SK-N-SH treated with all-trans-retinoic acid at 6 μM for 48 hours (cell line): Measurements from ENCODE around the gene FXYD6.
A peak's percentile ranks its signal among the peaks of the same experiment; 100 is the strongest.
"Not testable (repeated sequence)": the region's sequence is repeated elsewhere in the genome, so short reads cannot be mapped to it uniquely, and the experiment has no call there.

Source experiments
- ATAC-seq: fragments of 200-7000 bp; cut with Tn5 transposase; 3 replicates; pipeline ENCODE4 v1.9.1; 2020; ENCODE audit warnings: mild to moderate bottlenecking, moderate library complexity
- ARNTL ChIP-seq: fragments of 450-650 bp; formaldehyde crosslinking; IDR thresholded peaks from 2 replicates; pipeline ENCODE4 v1.5.0; 2020; ENCODE audit warnings: low read depth, mild to moderate bottlenecking, moderate library complexity, borderline replicate concordance
- BACH2 ChIP-seq: fragments of 250-450 bp; sonication (Bioruptor Pico); IDR thresholded peaks from 2 replicates; pipeline ENCODE4 v1.9.0; 2021; ENCODE audit warnings: mild to moderate bottlenecking, borderline replicate concordance
- CREB5 ChIP-seq: fragments of 250-450 bp; sonication (Bioruptor Pico); IDR thresholded peaks from 2 replicates; pipeline ENCODE4 v1.5.1; 2020; ENCODE audit warnings: low read depth, mild to moderate bottlenecking, moderate library complexity
- CSDC2 ChIP-seq: fragments of 250-450 bp; sonication (Bioruptor Pico); IDR thresholded peaks from 2 replicates; pipeline ENCODE4 v1.5.0; 2020; ENCODE audit warnings: mild to moderate bottlenecking, moderate library complexity
- CSRNP3 ChIP-seq: fragments of 250-450 bp; sonication (Bioruptor Pico); IDR thresholded peaks from 2 replicates; pipeline ENCODE4 v1.5.1; 2021; ENCODE audit warnings: mild to moderate bottlenecking, moderate library complexity
- GLIS3 ChIP-seq: fragments of 250-450 bp; sonication (Bioruptor Pico); IDR thresholded peaks from 2 replicates; pipeline ENCODE4 v1.5.0; 2020; ENCODE audit warnings: mild to moderate bottlenecking, moderate library complexity
- ISL1 ChIP-seq: fragments of 250-450 bp; sonication (Bioruptor Pico); IDR thresholded peaks from 2 replicates; pipeline ENCODE4 v2.1.2; 2022; ENCODE audit warnings: mild to moderate bottlenecking, moderate library complexity
- OSR1 ChIP-seq: fragments of 250-450 bp; sonication (Bioruptor Pico); IDR thresholded peaks from 2 replicates; pipeline ENCODE4 v1.8.0; 2022; ENCODE audit warnings: moderate library complexity, mild to moderate bottlenecking, inconsistent platforms
- PATZ1 ChIP-seq: fragments of 250-450 bp; sonication (Bioruptor Pico); IDR thresholded peaks from 2 replicates; pipeline ENCODE4 v1.8.0; 2020; ENCODE audit warnings: mild to moderate bottlenecking, moderate library complexity, borderline replicate concordance
- POU6F1 ChIP-seq: fragments of 250-450 bp; sonication (Bioruptor Pico); IDR thresholded peaks from 2 replicates; pipeline ENCODE4 v1.8.0; 2021; ENCODE audit warnings: low read depth, mild to moderate bottlenecking, moderate library complexity, borderline replicate concordance
- PPARA ChIP-seq: fragments of 250-450 bp; sonication (Bioruptor Pico); IDR thresholded peaks from 2 replicates; pipeline ENCODE4 v1.5.0; 2020; ENCODE audit warnings: mild to moderate bottlenecking, borderline replicate concordance
- RARB ChIP-seq: fragments of 250-450 bp; sonication (Bioruptor Pico); IDR thresholded peaks from 2 replicates; pipeline ENCODE4 v1.8.0; 2021; ENCODE audit warnings: mild to moderate bottlenecking, moderate library complexity
- SNAI2 ChIP-seq: fragments of 250-450 bp; sonication (Bioruptor Pico); IDR thresholded peaks from 2 replicates; pipeline ENCODE4 v1.5.0; 2020; ENCODE audit warnings: mild to moderate bottlenecking, moderate library complexity
- TCF4 ChIP-seq: fragments of 250-450 bp; sonication (Bioruptor Pico); IDR thresholded peaks from 2 replicates; pipeline ENCODE4 v1.8.0; 2021; ENCODE audit warnings: mild to moderate bottlenecking, moderate library complexity, borderline replicate concordance
- TOX ChIP-seq: fragments of 250-450 bp; sonication (Bioruptor Pico); IDR thresholded peaks from 2 replicates; pipeline ENCODE4 v1.8.0; 2021; ENCODE audit warnings: mild to moderate bottlenecking, moderate library complexity, borderline replicate concordance
- ZC3H10 ChIP-seq: fragments of 250-450 bp; sonication (Bioruptor Pico); IDR thresholded peaks from 2 replicates; pipeline ENCODE4 v1.5.1; 2021; ENCODE audit warnings: mild to moderate bottlenecking, moderate library complexity
- ZFP3 ChIP-seq: fragments of 250-450 bp; sonication (Bioruptor Pico); IDR thresholded peaks from 2 replicates; pipeline ENCODE4 v1.5.0; 2020; ENCODE audit warnings: mild to moderate bottlenecking, moderate library complexity
- ZFP30 ChIP-seq: fragments of 450-650 bp; formaldehyde crosslinking; IDR thresholded peaks from 2 replicates; pipeline ENCODE4 v1.5.0; 2022; ENCODE audit warnings: mild to moderate bottlenecking, moderate library complexity
- ZNF565 ChIP-seq: fragments of 450-650 bp; formaldehyde crosslinking; conservative IDR thresholded peaks from 2 replicates; pipeline ENCODE4 v1.5.0; 2020; ENCODE audit warnings: low read depth, mild to moderate bottlenecking, moderate library complexity
- ZNF70 ChIP-seq: fragments of 450-650 bp; formaldehyde crosslinking; IDR thresholded peaks from 2 replicates; pipeline ENCODE4 v1.5.0; 2020; ENCODE audit warnings: mild to moderate bottlenecking, moderate library complexity
- ZNF8 ChIP-seq: fragments of 450-650 bp; formaldehyde crosslinking; IDR thresholded peaks from 2 replicates; pipeline ENCODE4 v1.5.0; 2020; ENCODE audit warnings: mild to moderate bottlenecking, moderate library complexity

FXYD6 gene

GRCh38 chr11:117876341-117877119 is at the start of gene FXYD6:
TSS of gene FXYD6 (minus strand) at chr11:117876658. CDS start at chr11:117842776, 33,882 bp downstream.
- TF ChIP-seq TCF4 (CRISPR knock-in tag) = no peak
- TF ChIP-seq ISL1 (CRISPR knock-in tag) = no peak
- no peak for TF ChIP-seq POU6F1
- no peak for TF ChIP-seq ZC3H10 (CRISPR knock-in tag)
- no peak for TF ChIP-seq PATZ1 (CRISPR knock-in tag)
- TF ChIP-seq TOX = no peak
- TF ChIP-seq GLIS3 (CRISPR knock-in tag) = no peak
- TF ChIP-seq ZFP3 (CRISPR knock-in tag) = no peak
- no peak for TF ChIP-seq ZNF70 (CRISPR knock-in tag)
- no peak for TF ChIP-seq RARB (CRISPR knock-in tag)
- TF ChIP-seq ZNF565 (CRISPR knock-in tag) = no peak
- no peak for TF ChIP-seq OSR1 (CRISPR knock-in tag)
- no peak for TF ChIP-seq CREB5
- TF ChIP-seq ZFP30 (CRISPR knock-in tag) = no peak
- no peak for TF ChIP-seq CSRNP3 (CRISPR knock-in tag)
- TF ChIP-seq ZNF8 (CRISPR knock-in tag) = no peak
- TF ChIP-seq BACH2 (CRISPR knock-in tag) = no peak
- no peak for TF ChIP-seq SNAI2 (CRISPR knock-in tag)
- TF ChIP-seq ARNTL (CRISPR knock-in tag) = no peak
- TF ChIP-seq, all 23 proteins: peak for 0
- ATAC-seq = peak; percentile 33

- not testable (repeated sequence) for ATAC-seq
These were observed 49.7 kb upstream of the FXYD6 start for GRCh38 chr11:117926166-117926565.

GRCh38 chr11:117925198-117925925 is 48.9 kb upstream of the FXYD6 start:
- TF ChIP-seq ISL1 (CRISPR knock-in tag) (no peak), POU6F1 (no peak), ZNF565 (CRISPR knock-in tag) (no peak), CSDC2 (CRISPR knock-in tag) (no peak), GLIS3 (CRISPR knock-in tag) (no peak), RARB (CRISPR knock-in tag) (no peak), ZFP3 (CRISPR knock-in tag) (no peak), TOX (no peak), ZNF70 (CRISPR knock-in tag) (no peak), CSRNP3 (CRISPR knock-in tag) (no peak), ZFP30 (CRISPR knock-in tag) (no peak), PATZ1 (CRISPR knock-in tag) (no peak), CREB5 (no peak), TCF4 (CRISPR knock-in tag) (no peak), ZC3H10 (CRISPR knock-in tag) (no peak), PPARA (CRISPR knock-in tag) (no peak)
- no peak for ATAC-seq
